ENCODE measurements around the gene WDR90.

The WDR90 gene

DNA sequence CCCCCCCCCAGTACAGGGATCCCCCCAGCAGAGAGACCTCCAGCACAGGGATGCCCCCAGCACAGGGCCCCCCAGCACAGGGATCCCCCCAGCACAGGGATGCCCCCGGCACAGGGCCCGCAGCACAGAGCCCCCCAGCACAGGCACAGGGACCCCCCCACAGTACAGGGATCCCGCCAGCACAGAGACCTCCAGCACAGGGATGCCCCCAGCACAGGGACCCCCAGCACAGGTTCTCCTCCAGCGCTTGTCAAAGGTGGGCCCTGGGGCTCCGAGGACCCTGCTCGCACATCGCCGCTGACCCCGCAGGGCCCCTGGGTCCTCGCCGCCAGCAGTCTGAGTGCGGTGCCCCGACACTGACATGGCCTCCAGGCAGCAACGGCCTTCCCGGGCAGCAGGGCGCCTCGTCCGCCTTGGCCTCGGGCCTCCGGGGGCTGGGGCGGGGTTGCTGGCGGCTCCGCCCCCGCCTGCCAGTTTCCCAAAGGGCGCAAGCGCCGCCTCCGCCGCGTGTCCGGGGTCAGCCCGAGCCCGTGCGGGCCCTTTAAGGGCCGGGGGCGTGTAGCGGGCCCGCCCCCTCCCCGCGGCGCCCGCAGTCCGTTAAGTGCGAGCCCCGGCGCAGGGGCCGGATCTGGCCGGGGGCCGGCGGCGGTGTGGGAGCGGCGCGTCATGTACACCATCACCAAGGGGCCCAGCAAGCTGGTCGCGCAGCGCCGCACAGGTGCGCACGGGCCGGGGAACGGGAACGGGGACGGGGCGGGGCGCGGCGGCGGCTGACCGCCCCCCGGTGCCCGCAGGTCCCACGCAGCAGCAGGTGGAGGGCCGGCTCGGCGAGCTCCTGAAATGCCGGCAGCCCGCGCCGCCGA lies 7.6 kb upstream of the WDR90 start, which contains the start of gene MCRIP2:
TSS of gene MCRIP2 (plus strand) at position 503 of the 863 bp plus-strand sequence. CDS start at position 667, 164 bp downstream.
- DNase-seq (ENCODE audit: extremely low read depth, low read depth), result no peak
- peak within 1 kb of the TSS; percentile 55 for H3K4me3 ChIP-seq (replicated peaks; ENCODE audit: low read depth, low read length)
- TF ChIP-seq CTCF (IDR thresholded peaks at IDR 0.05; ENCODE audit: low read depth, low read length, missing control alignments), result no peak

DNA sequence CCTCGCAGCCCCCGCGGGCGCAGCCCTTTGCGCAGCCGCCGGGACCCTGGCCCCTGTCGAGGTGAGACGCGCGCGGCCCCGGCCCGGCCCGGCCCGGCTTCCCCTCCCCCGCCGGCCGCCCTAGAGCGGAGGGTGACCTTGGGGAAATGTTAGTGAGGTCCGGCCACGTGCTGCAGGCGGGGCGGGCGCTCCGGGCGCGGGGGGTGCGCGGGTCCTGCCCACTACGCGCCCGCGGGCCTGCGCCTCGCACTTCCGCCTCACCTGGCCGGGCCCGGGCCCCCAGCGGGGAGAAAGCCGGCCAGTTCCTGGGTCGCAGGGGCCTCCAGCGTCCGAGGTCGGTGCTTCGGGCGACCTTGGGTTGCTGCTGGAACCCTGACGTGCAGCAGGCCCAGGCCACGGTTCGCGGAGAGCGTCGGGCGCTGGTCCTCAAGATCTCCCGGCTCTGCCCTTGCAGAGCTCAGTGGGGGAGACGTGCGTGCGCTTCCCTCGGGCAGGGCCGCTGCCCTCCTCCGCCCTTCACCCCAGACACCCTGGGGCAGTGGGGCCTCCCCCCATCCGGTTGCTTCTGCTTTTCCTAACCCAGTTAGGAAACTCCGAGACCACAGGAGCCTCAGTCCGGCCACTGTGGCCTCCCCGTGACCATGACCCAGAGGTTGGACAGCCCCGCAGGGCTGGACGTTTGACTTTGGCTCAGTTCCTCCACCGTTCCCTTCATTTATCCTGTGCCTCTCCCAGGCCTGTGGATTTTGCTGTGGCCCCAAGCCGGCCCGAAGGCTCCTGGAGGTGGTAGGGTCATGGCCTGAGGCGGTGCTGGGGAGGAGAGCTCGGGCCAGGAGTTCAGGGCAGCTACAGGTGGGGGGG lies 6.7 kb upstream of the WDR90 start:
- DNase-seq (ENCODE audit: extremely low read depth, low read depth), result no peak
- TF ChIP-seq CTCF (IDR thresholded peaks at IDR 0.05; ENCODE audit: low read depth, low read length, missing control alignments), result no peak

GRCh38 chr16:643050-643368 lies 6.2 kb upstream of the WDR90 start:
- H3K4me3 ChIP-seq (replicated peaks; ENCODE audit: low read depth, low read length), result peak overlapping the region; percentile 55
- no peak for DNase-seq (ENCODE audit: extremely low read depth, low read depth)
- no peak for TF ChIP-seq CTCF (IDR thresholded peaks at IDR 0.05; ENCODE audit: low read depth, low read length, missing control alignments)

More for the DNA sequence above, 6.7 kb upstream of the WDR90 start:
- peak overlapping the region; percentile 55 for H3K4me3 ChIP-seq (replicated peaks; ENCODE audit: low read depth, low read length)

DNA sequence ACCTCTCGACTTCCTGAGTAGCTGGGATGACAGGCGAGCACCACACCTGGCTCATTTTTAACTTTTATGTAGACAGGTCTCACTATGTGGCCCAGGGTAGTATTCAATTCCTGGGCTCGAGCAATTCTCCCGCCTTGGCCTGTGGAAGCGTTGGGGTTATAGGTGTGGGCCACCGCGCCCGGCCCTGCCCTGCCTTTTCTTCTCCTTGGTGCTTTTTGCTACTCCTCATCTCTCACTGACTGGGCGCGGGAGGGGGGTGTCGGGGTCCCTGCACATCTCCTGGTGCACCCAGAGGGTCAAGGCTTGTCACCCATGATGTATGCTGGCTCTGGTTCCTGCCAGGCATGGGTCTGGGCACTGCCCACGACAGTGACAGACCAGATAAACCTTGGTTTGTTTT lies 4.6 kb upstream of the WDR90 start:
- no peak overlapping the region for H3K4me3 ChIP-seq (replicated peaks; ENCODE audit: low read depth, low read length)
- TF ChIP-seq CTCF (IDR thresholded peaks at IDR 0.05; ENCODE audit: low read depth, low read length, missing control alignments), result no peak
- DNase-seq (ENCODE audit: extremely low read depth, low read depth), result no peak

DNA sequence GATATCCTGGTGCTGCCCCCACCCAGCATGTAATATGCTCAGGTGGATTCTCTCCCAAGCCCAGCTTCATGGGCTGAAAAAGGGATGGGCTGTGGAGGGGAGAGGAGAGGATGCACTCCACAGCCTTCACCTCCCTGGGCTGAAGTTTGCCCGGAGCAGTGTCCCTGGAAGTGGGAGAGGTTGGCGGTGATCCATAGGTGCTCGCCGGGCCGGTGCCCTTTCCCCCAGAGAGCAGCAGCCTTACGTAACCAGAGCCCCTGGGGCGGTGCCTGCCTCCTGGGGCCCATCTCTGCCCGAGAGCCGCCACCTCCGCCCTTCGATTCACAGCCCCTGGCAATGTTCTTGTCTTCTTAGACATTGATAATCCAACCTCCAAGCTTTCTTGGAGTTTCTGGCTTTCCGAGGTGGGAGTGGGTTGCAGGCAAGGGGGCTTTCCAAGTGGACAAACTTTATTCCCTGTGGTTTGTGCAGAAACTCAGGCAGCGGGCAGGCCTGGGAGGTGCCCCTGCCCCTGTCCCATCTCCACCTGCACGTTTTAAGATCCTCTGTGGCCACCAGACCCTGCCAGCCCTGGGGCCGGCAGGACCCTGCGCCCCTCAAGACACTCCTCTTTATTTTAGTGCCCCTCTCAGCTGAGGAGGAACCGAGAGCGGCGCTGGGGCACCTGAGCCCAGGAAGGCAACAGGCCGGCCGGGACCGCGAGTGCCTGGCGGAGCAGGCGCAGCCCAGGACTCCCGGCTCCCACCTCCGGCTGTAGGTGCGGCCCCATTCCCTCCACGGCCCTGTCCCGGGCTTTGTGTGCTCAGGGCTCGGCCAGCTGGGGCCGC lies 3.1 kb upstream of the WDR90 start:
- no peak for TF ChIP-seq CTCF (IDR thresholded peaks at IDR 0.05; ENCODE audit: low read depth, low read length, missing control alignments)
- no peak overlapping the region for H3K4me3 ChIP-seq (replicated peaks; ENCODE audit: low read depth, low read length)
- no peak for DNase-seq (ENCODE audit: extremely low read depth, low read depth)

DNA sequence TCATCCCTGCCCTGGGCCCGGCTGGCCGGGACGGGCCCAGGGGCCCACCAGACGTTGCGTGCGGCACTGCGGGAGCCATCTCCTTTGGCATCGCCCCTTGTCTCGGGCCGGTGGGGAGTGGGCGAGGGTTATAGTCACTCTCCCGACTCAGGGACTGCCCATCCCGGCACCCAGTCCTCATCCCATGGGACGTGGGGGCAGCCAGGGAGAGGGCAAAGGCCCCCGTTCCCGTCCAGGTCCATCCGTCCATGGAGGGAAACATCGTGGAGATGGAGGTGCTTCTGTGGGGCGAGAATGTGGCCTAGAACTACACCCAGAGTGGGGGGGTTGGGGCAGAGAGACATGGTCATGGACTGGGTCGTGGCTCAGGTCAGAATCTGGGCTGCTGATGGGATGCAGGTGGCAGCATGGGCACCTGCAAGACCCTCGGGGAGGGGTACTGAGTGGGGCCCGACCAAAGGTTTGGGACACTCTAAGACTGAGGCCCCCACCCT lies 2.4 kb upstream of the WDR90 start:
- H3K4me3 ChIP-seq (replicated peaks; ENCODE audit: low read depth, low read length), result no peak overlapping the region
- TF ChIP-seq CTCF (IDR thresholded peaks at IDR 0.05; ENCODE audit: low read depth, low read length, missing control alignments), result no peak
- DNase-seq (ENCODE audit: extremely low read depth, low read depth), result no peak

Measured in HFF-Myc (cell line).